HFF-Myc (cell line): ENCODE data around the gene CSMD2.

Experiments
- DNase-seq: peaks from one replicate; pipeline ENCODE4 v3.0.0-alpha.2; 2011; ENCODE audit warnings: low read depth; ENCODE audit errors: extremely low read depth
- H3K4me3 ChIP-seq: replicated peaks from 2 replicates; pipeline ENCODE4 v1.5.1; 2011; ENCODE audit warnings: low read depth, mild to moderate bottlenecking, control low read depth, low read length
- CTCF ChIP-seq: IDR thresholded peaks from 2 replicates; pipeline ENCODE4 v1.5.1; 2012; ENCODE audit warnings: mild to moderate bottlenecking, low read depth, low read length, control low read depth; ENCODE audit errors: missing control alignments

The CSMD2 gene

DNA sequence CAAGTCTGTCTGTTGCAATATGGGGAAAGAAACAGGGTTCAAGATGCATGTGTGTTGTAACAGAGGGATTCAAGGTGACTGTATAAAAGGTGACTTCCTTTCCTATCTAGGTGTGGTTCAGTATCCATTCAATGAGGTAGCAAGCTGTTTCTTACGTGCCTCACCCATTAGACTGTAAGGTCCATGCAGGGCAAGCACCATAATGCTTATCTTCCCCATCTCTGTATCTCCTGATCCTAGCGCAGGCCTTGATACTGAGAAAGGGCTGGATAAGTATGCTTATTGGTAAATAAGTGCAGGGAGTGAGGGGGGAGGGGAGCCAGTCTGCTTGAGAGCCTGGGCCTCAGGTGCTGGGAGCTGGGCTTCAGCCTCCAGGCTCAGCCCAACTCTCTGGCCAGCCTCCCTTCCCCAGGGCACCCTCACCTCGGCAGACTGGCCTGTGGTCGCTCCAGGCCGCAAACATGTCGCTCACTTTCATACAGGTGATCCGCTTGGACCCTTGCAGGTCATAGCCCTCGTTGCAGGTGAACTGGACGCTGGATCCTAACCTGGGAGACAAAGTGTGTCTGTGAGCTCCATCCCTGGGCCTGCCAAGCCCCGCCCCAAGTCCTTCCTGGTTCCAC lies 345.6 kb downstream of the CSMD2 start:
- TF ChIP-seq CTCF, result no peak
- no peak overlapping the region for H3K4me3 ChIP-seq
- no peak for DNase-seq

DNA sequence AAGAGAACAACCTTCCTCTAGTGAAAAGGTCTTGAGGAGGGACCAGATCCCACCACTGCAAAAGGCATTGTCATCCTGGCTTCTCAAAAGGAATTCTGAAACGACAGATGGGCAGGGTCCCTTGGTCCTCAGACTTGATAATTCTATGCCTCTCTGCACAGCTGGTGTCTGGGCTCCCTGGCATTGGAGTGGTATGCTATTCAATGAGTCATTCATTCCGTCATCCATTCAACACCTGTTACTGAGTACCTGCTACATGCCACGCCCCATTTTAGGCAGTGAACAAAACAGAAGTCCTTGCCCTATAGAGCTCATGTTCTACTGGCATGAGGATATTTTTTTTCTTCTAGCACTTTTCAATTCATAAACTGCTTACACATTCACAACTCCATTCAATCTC lies 347.0 kb downstream of the CSMD2 start:
- DNase-seq, result no peak
- no peak overlapping the region for H3K4me3 ChIP-seq
- no peak for TF ChIP-seq CTCF

GRCh38 chr1:33815061-33815460 lies 350.0 kb downstream of the CSMD2 start:
- no peak for DNase-seq
- TF ChIP-seq CTCF, result no peak
- no peak overlapping the region for H3K4me3 ChIP-seq

DNA sequence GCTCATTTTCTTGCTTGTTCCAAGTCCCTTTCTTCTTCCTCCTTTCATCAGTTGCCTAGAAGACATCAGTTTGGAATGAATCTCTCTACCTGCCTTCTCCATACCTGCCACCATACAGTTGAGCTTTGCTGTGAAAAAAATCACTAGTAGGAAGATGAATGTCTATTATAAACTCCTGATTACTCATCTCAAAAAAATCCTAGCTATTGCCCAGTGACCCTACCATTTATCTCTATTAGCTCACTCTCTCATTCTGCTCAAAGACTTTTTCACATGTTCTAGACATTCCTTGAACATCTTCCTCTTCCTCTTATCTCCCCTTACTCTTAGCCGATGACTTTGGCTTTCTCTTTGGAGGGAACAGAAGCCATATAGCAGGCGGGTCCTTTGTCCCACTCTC lies 350.9 kb downstream of the CSMD2 start:
- no peak for DNase-seq
- TF ChIP-seq CTCF, result no peak
- H3K4me3 ChIP-seq, result no peak overlapping the region

DNA sequence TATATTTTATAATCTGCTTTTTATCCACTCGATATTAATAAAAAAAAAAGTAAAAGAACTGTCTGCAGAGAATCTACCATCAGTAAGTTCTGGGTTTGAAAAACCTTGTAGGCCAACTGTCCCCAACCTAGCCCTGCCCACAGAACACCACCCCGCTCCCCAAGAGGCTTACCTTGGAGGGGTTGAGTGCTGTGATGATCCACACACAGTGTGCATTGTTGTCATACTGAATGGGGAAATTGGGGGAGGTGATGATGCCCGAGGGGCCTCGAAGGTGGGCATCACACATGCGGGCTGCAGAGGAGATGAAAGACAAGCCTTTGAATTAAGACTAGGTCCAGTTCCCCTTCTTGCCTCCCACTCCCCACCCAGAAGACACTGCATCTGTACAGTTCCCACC lies 354.5 kb downstream of the CSMD2 start:
- H3K4me3 ChIP-seq, result no peak overlapping the region
- no peak for TF ChIP-seq CTCF
- DNase-seq, result no peak

GRCh38 chr1:33805988-33806387 lies 359.0 kb downstream of the CSMD2 start:
- no peak for TF ChIP-seq CTCF
- DNase-seq, result no peak
- no peak overlapping the region for H3K4me3 ChIP-seq

DNA sequence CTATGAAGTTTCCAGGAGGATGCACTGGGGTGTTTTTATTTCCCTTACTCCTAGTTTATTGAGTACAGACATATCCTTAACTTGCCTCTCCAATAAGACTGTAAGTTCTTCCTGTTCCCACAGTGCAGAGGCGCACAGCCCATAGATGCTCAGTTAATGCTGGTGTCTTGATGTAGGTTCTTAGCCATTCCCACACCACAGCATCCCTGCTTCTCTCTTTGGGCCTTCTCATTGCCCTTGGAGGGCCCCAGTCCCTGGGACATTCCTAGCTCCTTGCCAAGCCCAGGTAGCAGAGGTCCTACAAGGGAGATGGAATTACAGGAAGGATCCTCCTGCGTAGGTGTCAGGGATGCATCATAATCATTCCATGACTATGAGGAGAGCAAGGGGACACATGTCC lies 362.8 kb downstream of the CSMD2 start:
- no peak for DNase-seq
- TF ChIP-seq CTCF, result no peak
- H3K4me3 ChIP-seq, result no peak overlapping the region
